Measurements from ENCODE around the gene TRIM62.

TRIM62 gene

DNA sequence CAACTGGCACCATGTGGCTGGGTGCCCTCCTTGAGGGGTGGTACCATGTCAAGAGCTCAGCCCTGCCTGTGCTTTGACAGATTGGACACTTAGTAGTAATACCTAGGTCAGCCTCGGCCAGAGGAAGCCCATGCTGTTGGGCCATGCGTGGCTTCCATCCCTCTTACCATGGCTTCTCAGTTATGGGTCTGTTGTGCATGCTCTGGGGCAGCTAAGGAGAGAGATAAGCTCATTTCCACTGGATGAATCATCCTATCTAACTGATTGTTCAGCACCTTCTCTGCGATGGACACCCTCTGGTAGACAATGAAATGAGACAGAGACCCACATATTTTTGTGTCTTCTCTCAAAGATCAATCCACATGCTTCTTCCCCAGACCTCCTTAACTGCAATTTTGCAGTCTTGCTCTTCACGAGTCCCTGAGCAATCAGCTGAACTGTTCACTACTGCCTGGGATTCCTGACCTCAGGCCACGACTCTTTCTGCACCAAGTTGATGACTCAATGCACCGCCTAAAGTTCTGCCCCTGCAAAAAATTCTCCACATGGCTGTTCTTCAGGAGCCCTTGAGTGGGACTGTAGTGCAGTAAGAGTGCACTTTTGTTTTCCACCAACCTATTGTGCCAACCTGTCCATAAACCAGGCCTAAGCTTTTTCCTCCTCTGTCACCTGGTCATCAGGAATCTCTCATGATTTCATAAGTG is 6.9 kb upstream of the TRIM62 start:
- no peak overlapping the region for H3K4me3 Mint-ChIP-seq
- no peaks in the 10 kb centered on the region for H3K36me3 Mint-ChIP-seq (ENCODE audit: low read depth)
- H3K27ac Mint-ChIP-seq = no peak overlapping the region
- intact Hi-C loops (cut with micrococcal nuclease) = no loop called here
- peaks cover 31% of the 10 kb centered on the region for H3K27me3 Mint-ChIP-seq
- peaks cover 5% of the 10 kb centered on the region for H3K4me1 Mint-ChIP-seq (ENCODE audit: low read depth)
- H3K9me3 Mint-ChIP-seq = no peaks in the 10 kb centered on the region

DNA sequence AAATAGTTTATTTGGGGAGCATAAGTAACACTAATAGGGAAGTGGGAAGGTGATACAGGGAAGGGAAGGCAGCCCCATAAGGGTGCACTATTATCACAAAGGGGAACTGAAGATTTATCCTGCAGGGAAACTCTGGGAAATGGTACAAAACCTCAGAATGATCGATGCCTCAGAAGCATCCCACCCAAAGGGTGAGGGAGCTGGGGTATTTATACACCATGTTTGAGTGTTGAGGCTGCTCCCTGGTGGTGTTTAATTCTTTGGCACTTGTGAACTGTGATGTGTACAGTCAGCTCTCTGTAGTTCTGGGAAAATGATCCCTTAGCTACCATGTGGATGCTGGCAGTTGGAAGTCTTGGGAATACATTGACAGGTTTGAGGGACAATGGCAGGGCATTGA is 5.1 kb upstream of the TRIM62 start:
- H3K27me3 Mint-ChIP-seq = peaks cover 43% of the 10 kb centered on the region
- intact Hi-C loops (cut with micrococcal nuclease) = no loop called here

DNA sequence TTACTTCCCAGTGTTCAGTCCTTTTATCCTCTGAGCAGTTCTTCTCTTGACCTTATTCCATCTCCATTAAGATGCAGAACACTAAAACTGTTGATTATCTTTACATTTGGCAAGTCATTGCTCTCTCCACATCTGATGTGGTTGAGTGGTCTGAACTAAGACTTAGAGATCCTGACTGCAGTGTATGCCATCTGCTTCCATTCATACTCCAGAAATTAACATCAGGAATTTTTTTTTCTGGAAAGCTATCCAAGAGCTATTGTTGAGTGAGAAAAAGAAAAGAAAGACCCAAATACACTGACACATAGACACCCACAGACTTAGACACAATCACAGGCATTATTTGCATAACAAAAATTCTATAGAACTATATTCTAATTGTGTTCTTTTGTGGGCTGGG is 3.7 kb upstream of the TRIM62 start:
- Mint-ChIP-seq H3K4me1 (ENCODE audit: low read depth) (peaks cover 21% of the 10 kb centered on the region), H3K9me3 (no peaks in the 10 kb centered on the region), H3K36me3 (ENCODE audit: low read depth) (peaks cover 10% of the 10 kb centered on the region), H3K4me3 (no peak overlapping the region), H3K27ac (no peak overlapping the region), H3K27me3 (peaks cover 33% of the 10 kb centered on the region)
- intact Hi-C loops (cut with micrococcal nuclease) = no loop called here

More for the DNA sequence above, 5.1 kb upstream of the TRIM62 start:
- no peaks in the 10 kb centered on the region for H3K9me3 Mint-ChIP-seq
- H3K4me3 Mint-ChIP-seq = no peak overlapping the region
- no peak overlapping the region for H3K27ac Mint-ChIP-seq
- peaks cover 14% of the 10 kb centered on the region for H3K4me1 Mint-ChIP-seq (ENCODE audit: low read depth)
- H3K36me3 Mint-ChIP-seq (ENCODE audit: low read depth) = no peaks in the 10 kb centered on the region

DNA sequence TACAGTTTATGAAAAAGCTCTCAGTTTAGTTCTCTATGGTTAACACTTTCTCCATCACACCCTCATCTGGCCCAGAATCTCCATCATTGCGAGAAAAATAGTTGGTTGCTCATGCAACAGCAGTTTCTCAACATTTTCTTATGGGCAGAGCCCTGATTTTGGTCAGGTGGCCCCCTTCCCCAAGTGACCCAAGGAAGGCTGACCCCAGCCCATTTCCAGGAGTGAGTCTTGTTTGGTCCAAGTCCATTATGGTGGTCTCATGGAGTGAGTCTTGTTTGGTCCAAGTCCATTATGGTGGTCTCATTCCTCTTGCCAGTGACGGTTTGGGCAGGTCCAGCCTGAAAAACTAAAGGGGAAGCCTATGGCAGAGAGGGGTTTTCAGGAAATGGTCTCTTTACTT is 1.5 kb upstream of the TRIM62 start:
- Mint-ChIP-seq H3K36me3 (ENCODE audit: low read depth) (peaks cover 16% of the 10 kb centered on the region), H3K4me3 (no peak overlapping the region)
- intact Hi-C loops (cut with micrococcal nuclease) = loop anchor here (5.0 kb wide), 1 partner anchor 51 kb away; no protein-coding TSS in a partner anchor

DNA sequence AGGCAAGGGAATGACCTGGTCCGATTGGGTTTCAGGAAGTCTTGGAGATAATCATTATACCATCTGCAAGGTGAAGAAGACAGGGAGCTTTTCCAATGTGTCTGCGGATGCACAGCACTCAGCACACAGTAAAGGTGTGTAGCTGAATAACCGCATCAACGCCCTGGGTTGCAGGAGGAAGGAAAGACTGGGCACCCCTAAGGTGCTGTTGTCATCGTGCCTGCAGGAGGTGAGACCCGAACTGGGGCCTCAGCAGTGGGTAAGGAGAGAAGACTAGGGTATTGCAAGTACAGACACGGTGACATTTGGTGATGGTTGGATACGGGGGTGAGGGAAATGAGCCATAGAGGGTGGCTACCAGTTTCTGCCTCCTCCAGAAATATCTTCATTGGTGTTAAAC is 1.1 kb upstream of the TRIM62 start:
- intact Hi-C loops (cut with micrococcal nuclease) = loop anchor here (5.0 kb wide), 1 partner anchor 51 kb away; no protein-coding TSS in a partner anchor
- Mint-ChIP-seq H3K36me3 (ENCODE audit: low read depth) (peaks cover 16% of the 10 kb centered on the region), H3K9me3 (no peaks in the 10 kb centered on the region)

More for the DNA sequence above, 1.5 kb upstream of the TRIM62 start:
- no peaks in the 10 kb centered on the region for H3K9me3 Mint-ChIP-seq
- peaks cover 31% of the 10 kb centered on the region for H3K4me1 Mint-ChIP-seq (ENCODE audit: low read depth)
- H3K27me3 Mint-ChIP-seq = peaks cover 33% of the 10 kb centered on the region
- H3K27ac Mint-ChIP-seq = no peak overlapping the region

DNA sequence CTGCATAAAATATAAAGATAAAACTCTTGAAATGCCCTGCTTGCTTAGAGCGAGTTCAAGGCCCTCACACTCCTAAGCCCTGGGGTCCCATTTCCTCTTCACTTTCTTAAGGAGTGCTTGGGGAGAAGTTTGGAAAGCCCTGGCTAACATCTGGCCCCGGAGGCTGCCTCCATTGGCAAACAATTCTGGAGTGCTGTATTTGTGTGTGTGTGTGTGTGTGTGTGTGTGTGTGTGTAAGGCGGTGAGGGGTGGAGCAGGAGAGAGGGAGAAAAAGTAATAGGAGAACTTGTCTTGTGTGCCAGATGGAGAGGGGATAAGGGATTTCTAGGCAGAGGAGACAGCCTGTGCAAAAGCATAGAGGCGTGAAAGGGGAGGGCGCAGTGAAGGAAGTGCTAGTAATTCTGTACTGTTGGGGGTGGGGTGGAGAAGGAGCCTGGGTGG is 578 bp upstream of the TRIM62 start:
- H3K4me1 Mint-ChIP-seq (ENCODE audit: low read depth) = peaks cover 31% of the 10 kb centered on the region
- H3K9me3 Mint-ChIP-seq = no peaks in the 10 kb centered on the region
- H3K27ac Mint-ChIP-seq = no peak overlapping the region
- H3K27me3 Mint-ChIP-seq = peaks cover 32% of the 10 kb centered on the region
- peaks cover 16% of the 10 kb centered on the region for H3K36me3 Mint-ChIP-seq (ENCODE audit: low read depth)
- intact Hi-C loops (cut with micrococcal nuclease) = loop anchor here (5.0 kb wide), 1 partner anchor 50 kb away; no protein-coding TSS in a partner anchor
- H3K4me3 Mint-ChIP-seq = peak overlapping the region; percentile 55

More for the DNA sequence above, 1.1 kb upstream of the TRIM62 start:
- Mint-ChIP-seq H3K4me3 (no peak overlapping the region), H3K27ac (no peak overlapping the region), H3K4me1 (ENCODE audit: low read depth) (peaks cover 31% of the 10 kb centered on the region), H3K27me3 (peaks cover 33% of the 10 kb centered on the region)

DNA sequence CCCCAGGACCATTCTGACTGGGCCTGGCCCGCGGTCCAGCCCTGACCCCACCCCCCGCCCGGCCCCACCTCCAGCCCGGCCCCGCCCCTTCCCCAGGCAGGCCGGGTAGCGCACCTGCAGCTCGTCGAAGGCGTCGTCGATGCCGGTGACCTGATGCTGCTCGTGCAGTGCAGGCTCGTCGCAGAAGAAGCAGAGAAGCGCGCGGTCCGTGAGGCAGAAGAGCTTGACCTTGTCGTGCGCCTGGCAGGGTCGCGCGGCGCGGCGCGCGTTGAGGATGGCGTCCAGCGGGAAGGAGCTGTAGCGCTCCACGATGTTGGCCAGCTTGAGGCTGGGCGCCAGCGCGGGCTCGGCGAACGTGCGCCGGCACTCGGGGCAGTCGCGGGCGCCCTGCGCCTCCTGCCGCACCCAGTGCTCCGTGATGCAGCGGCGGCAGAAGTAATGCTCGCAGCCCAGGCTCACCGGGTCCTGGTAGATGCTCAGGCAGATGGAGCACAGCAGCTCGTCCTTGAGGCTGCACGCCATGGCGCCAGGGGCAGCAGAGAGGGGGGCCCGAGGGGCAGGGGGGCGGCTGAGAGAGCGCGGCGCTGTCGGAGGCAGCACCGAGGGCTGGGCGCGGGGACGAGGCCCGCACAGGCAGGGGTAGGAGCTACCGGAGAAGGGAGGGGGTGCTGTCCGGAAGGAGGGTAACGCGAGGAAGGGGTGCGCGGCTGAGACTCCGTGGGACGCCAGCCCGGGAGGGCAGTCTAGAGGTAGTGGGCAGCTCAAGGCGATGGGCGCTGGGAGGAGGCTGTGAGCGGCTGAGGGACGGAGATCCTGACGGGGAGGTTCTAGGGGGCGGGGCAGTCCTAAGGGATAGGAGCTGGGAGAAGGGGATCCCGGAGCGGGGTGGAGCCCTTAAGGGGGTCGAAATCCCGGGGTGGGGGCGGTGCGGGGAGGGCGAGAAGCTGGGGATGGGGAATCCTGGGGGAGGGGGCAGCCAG is 642 bp downstream of the TRIM62 start:
- peak overlapping the region; percentile 89 for H3K4me3 Mint-ChIP-seq
- peaks cover 26% of the 10 kb centered on the region for H3K4me1 Mint-ChIP-seq (ENCODE audit: low read depth)
- H3K9me3 Mint-ChIP-seq = no peaks in the 10 kb centered on the region
- peaks cover 28% of the 10 kb centered on the region for H3K27me3 Mint-ChIP-seq
- intact Hi-C loops (cut with micrococcal nuclease) = loop anchor here (5.0 kb wide), 1 partner anchor 49 kb away; no protein-coding TSS in a partner anchor
- H3K27ac Mint-ChIP-seq = peak overlapping the region; percentile 78
- H3K36me3 Mint-ChIP-seq (ENCODE audit: low read depth) = peaks cover 16% of the 10 kb centered on the region

DNA sequence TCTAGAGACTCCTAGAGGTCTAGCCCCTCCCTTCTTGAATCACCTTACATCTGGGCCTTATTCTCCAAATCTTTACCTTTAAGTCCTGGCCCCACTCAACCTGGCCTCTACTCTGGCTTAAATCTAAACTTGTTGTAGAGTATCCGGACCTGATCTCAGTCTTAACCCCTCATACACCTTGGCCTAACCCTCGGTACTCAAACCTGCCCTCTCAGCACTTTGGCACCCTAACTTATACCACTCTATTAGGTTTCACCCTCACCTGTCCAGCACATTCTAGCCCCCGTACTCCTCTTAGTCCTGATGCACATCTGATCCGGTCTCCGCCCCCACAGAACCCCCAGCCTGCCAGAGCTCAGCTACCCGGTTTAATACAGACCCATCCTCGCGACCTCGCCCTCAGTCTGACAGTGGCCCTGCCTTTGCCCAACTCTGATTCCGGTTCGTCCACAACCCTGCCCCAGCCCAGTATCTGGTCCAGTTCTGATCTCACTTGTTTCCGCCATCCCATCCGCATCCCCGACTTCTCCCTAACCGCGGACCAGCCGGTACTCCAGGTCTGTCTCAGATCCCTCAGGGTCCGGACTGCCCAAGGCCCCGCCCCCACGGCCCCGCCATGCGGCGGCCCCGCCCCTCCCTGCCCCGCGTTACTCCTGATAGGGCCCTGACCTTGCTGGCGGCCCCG is 1.5 kb downstream of the TRIM62 start:
- no peaks in the 10 kb centered on the region for H3K9me3 Mint-ChIP-seq
- peak overlapping the region; percentile 89 for H3K4me3 Mint-ChIP-seq
- no peak overlapping the region for H3K27ac Mint-ChIP-seq
- peaks cover 16% of the 10 kb centered on the region for H3K36me3 Mint-ChIP-seq (ENCODE audit: low read depth)
- H3K4me1 Mint-ChIP-seq (ENCODE audit: low read depth) = peaks cover 26% of the 10 kb centered on the region
- intact Hi-C loops (cut with micrococcal nuclease) = loop anchor here (5.0 kb wide), 1 partner anchor 48 kb away; no protein-coding TSS in a partner anchor
- H3K27me3 Mint-ChIP-seq = peaks cover 25% of the 10 kb centered on the region

DNA sequence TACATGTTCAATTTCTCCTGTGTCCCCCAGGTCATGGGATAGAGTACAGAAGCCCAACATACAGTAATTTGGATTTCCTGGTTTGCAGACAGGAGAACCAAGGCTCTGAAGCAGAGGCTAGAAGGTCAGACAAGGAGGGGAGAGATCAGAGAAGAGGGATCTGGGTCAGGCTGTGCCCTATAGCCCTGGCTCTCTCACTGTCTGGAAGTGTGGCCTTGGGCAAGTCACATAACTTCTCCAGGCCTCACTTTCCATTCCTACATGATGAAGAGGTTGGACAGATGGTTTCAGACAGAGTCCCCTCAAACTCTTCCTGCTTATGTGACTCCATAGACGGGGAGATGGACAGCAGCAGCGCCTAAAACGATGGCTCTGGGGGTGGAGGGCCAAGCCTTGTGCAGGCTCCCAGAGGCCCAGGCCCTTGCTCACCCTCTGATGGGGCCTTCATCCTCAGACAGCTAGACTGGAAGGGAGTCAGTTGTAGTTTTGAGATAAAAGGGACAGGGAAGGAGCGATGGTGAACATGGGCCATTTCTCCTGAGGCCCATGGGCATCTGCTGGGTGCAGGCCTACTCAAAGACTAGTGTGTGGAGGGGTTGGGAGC is 2.9 kb downstream of the TRIM62 start:
- Mint-ChIP-seq H3K4me1 (ENCODE audit: low read depth) (peaks cover 26% of the 10 kb centered on the region), H3K27ac (no peak overlapping the region), H3K9me3 (no peaks in the 10 kb centered on the region), H3K27me3 (peaks cover 17% of the 10 kb centered on the region), H3K36me3 (ENCODE audit: low read depth) (peaks cover 16% of the 10 kb centered on the region), H3K4me3 (no peak overlapping the region)
- intact Hi-C loops (cut with micrococcal nuclease) = no loop called here

DNA sequence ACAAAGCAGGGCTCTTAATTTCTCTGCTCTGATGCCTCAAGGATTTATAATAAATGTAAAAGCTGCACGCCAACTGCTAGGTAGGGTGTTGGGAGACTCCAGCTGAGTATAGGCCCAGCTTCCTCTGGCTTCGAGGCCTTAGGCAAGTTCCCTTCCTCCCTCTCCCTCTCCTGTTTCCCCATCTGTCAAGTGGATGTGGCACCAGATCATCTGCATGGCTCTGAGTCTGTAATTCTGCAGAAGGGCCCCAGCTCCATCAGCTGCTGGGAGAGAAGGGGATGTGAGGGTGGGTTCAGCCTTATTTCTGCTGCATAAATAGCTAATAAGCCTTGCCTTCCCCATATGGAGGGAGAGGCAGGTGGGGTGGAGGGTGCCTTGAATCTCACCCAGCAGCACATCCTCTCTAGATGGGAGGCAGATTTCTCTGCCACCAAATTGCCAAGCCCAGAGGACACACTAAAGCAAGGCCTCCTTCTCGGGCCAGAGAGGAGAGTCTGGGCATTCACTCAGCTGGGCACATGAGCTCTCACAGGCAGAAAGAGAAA is 3.8 kb downstream of the TRIM62 start:
- no peaks in the 10 kb centered on the region for H3K9me3 Mint-ChIP-seq
- peaks cover 16% of the 10 kb centered on the region for H3K36me3 Mint-ChIP-seq (ENCODE audit: low read depth)
- H3K27me3 Mint-ChIP-seq = peaks cover 9% of the 10 kb centered on the region
- no peak overlapping the region for H3K4me3 Mint-ChIP-seq
- no peak overlapping the region for H3K27ac Mint-ChIP-seq
- peaks cover 26% of the 10 kb centered on the region for H3K4me1 Mint-ChIP-seq (ENCODE audit: low read depth)
- intact Hi-C loops (cut with micrococcal nuclease) = no loop called here

DNA sequence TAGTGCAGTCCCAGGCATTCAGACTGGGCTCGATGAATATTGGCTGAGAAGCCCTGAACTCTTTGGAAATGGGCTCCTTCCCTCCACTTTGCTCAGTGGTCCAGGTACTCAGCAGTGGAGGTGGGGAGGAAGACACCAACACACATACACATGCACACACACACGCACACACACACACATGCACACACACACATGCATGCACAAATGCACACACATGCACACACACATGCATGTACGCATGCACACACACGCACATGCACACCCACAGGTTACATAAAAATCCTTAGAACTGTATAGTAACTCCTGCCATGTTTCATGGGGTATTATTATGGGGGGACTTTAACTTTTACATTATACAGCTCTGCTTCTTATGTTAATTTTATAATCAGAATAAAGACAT is 5.0 kb downstream of the TRIM62 start:
- Mint-ChIP-seq H3K9me3 (no peaks in the 10 kb centered on the region), H3K4me1 (ENCODE audit: low read depth) (peaks cover 17% of the 10 kb centered on the region), H3K4me3 (no peak overlapping the region), H3K27me3 (no peaks in the 10 kb centered on the region), H3K36me3 (ENCODE audit: low read depth) (peaks cover 16% of the 10 kb centered on the region), H3K27ac (no peak overlapping the region)
- intact Hi-C loops (cut with micrococcal nuclease) = no loop called here

DNA sequence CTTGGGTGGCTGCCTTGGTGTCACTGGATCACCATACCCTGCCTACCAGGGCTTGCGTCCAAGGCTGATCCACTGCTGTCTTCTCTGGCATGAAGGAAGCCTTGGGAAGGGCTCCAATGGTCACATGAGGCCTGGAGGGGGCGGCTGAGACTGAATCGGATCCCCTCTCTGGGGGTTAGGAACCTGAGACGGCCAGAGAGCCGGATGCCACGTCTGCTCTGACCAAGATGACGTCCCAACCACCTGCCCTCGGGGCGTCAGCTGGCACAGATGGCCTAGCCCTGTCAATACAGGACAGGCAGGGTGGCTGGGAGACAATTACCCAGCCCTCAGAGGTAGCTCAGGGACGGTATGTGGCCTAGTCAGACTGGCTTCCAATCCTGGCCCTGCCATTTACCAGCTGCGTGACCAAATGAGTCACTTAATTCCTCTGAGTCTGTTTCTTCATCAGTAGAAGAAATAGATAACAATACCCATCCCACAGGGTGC is 5.4 kb downstream of the TRIM62 start:
- intact Hi-C loops (cut with micrococcal nuclease) = no loop called here
- Mint-ChIP-seq H3K9me3 (no peaks in the 10 kb centered on the region), H3K4me1 (ENCODE audit: low read depth) (peaks cover 17% of the 10 kb centered on the region), H3K4me3 (no peak overlapping the region), H3K27me3 (no peaks in the 10 kb centered on the region), H3K36me3 (ENCODE audit: low read depth) (peaks cover 13% of the 10 kb centered on the region), H3K27ac (no peak overlapping the region)

DNA sequence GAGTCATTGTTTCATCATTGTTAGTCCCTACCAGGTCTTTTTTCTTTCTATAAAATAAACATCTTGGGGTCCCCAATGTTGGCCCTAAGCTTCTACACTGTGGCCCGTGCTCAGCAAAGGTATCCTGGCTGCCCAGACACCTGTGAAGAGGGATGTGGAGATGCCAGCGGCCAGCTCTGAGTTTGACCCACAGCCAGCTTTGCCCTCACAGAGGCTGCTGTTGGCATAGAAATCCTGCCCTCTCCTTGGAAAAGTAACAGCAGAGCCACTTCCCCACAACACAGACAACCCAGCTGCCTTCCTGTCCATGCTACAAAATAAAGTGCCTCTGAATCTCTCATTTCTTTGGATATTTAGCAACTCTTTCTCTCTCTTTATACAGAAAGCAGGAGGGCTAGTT is 6.0 kb downstream of the TRIM62 start:
- Mint-ChIP-seq H3K4me1 (ENCODE audit: low read depth) (peaks cover 13% of the 10 kb centered on the region), H3K9me3 (no peaks in the 10 kb centered on the region), H3K27ac (no peak overlapping the region), H3K27me3 (no peaks in the 10 kb centered on the region), H3K36me3 (ENCODE audit: low read depth) (peaks cover 7% of the 10 kb centered on the region), H3K4me3 (no peak overlapping the region)
- intact Hi-C loops (cut with micrococcal nuclease) = no loop called here
